GM18951 (cell line): ENCODE measurements around the gene SYNDIG1.

Experiments
- POLR2A ChIP-seq: IDR thresholded peaks from 4 replicates; pipeline ENCODE4 v1.6.1; 2011; ENCODE audit warnings: mild to moderate bottlenecking; ENCODE audit not compliant: insufficient read length, insufficient read depth; ENCODE audit errors: extremely low read depth
- in situ Hi-C: fragments of 300-500 bp; cut with MboI; formaldehyde crosslinking; loops from one replicate; pipeline ENCODE4 v1.12.0; 2022; ENCODE audit warnings: low sequenced_read_pairs, mixed read lengths, inconsistent platforms; ENCODE audit not compliant: unreplicated experiment

Gene SYNDIG1

DNA sequence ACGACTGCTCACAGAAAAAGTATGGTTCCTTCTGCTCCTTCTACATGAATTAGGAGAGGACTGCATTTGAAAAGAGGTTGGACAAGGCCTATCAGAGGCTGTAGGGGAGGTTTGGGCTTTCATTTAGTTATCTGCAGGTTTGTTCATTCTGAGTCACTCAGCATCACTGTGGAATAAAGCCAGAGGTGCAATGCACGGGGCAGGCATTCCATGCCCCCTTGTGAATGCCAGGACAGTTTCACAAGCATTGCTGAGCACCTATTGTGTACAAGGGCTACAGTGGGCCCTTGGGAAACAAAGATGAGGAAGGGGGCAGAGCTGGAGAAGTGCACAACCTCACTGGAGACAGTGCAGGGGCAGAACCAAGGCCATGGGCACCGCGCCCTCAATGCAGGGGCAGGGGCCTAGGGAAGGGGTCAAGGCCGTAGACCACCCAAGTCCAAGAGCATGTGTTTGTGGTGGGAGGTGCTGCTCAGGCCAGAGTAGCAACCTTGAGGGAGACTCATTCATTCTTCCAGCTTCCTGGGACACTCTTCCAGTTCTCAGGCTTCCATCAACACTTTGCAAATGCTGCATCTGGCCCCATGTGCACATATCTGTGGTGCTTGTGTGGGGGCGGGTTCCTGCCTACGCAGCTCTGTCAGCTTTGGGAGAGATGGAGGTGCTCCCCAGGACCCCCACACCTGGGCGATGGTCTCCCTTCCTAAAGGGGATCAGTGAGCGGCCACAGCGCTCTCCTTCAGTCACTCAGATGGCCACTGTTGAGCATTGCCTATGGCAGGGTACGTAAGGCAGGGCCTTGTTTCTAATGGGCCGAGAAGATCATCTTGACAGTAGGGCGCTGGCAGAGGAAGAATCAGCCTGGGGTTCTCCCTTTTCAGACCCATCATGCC is 204.5 kb downstream of the SYNDIG1 start:
- no peak for TF ChIP-seq POLR2A
- in situ Hi-C loops = no loop called here

DNA sequence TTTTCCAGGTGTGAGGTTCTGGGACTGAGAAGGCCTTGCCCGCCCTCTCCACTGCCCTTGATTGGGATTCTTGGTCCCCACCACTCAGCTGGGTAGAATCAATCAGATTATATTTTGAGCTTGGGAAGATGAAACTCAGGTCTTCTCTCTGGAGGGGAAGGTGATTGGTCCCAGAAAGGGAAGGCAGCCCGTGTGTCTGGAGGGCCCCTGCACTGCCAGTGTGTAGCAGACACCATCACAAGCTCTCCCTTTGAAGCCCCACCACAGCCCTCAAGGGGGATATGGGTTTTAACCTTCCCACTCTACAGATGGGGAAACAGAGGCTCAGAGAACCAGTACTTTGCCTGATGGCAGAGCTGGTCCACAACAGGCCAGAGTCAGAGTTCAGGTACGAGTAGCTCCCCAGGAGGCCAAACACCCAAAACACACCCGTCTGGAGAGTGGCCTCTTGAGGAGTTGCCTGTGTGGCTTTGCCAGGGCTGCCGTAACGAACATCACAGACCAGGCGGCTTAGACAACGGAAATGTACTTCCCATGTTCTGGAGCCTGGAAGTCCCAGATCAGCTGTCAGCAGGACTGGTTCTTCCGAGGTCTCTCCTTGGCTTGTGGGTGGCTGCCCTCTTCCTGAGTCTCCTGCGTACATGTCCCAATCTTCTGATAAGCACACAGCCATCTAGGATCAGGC is 205.6 kb downstream of the SYNDIG1 start:
- in situ Hi-C loops = no loop called here
- no peak for TF ChIP-seq POLR2A

DNA sequence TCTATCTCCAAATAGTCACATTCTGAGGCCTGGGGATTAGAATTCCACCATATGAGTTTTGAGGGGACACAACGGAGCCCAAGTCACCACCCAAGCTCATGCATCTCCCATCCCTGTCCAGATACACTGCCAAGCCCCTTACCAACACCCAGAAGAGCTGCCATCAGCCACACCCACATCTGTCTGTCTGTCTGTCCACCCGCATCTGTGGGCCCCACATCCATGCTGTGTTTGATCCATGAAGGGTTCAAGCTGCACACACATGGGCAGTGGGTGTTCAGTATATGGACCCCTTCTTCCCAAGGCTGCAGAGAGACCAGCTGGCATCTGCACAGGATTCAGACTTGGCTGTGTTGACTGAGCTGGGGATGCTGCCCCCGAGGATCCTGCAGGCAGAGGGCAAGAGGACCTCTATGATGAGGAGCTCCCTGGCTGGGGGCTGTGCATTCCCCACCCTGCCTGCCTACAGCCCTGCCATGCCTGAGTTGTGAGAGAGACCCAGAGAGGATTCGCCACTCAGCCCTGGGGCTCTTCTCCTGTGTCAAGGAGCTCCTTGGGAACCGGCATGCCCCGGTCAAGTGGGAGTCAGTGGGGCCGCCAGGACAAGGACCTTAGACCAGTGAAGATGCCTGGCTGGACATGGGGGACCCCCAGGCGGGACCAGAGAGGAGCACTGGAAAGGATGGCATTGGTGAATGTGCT is 206.4 kb downstream of the SYNDIG1 start:
- in situ Hi-C loops = no loop called here

DNA sequence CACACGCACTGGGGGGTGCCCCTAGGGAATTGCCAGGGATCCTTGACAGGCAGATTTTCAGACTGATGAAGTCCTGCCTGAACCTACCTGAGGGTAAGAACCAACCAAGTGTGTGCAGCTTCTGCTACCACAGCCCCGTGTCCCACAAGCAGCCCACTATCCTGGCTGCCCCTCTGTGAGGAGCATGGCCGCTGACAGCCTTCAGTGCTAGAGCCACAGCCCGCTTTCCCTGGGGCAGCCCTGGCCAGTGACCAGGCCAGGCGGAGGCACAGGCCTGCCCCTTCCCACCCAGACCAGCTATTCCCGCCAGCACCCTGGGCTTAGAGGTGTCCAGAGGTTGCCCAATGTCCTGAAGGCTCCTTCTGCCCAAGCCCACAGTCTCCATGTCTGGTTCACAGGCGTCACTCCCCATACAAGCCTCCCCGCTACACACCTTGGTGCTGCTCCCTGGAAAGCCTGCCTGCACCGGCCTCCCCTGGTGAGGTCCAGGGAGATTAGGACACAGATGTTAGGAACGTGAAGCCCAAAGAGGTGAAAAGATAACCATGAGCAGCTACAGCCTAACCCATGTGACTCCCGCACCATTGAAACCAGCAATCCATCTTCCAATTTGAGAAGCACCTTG is 207.0 kb downstream of the SYNDIG1 start:
- no peak for TF ChIP-seq POLR2A
- in situ Hi-C loops = no loop called here

More for the DNA sequence above, 206.4 kb downstream of the SYNDIG1 start:
- no peak for TF ChIP-seq POLR2A

- in situ Hi-C loops = no loop called here
- TF ChIP-seq POLR2A = no peak
These were observed 207.5 kb downstream of the SYNDIG1 start for GRCh38 chr20:24676978-24677370.

- in situ Hi-C loops = no loop called here
- no peak for TF ChIP-seq POLR2A
These were observed 208.3 kb downstream of the SYNDIG1 start for GRCh38 chr20:24677626-24678315.

DNA sequence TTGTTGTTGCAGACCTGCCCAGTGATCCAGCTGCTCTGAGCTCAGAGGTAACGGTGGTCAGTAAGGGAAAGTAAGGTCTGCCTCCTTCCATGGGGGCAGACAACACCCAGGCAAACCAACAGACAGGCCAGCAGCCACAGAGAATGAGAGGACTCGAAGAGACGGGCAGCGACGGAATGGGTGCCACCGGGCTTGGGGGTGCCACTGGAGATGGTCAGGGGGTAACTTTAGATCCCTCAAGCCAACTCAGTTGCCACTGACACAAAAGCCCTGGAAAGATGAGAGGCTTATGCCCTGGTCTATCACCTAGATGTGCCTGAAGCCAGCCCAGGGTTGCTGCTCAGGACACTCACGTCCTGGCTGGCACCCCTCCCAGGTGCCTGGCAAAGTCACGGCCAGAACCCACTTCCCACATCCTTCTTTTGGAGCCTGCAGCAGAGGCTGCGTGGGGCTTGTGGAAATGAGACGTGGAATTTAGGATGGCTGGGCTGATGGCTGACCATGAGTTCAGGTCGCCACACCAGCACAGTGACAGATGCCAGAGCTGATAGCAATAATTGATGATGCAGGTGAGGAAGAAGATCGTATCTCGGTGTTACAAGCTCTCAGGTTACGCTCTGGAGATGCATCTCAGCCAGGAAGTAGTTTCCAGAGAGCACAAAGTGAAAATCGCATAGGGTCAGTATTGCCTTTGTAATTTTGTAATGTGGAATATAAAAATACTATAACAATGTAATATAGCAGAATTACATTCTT is 209.1 kb downstream of the SYNDIG1 start:
- in situ Hi-C loops = no loop called here
- no peak for TF ChIP-seq POLR2A

GRCh38 chr20:24679448-24680047 is 210.1 kb downstream of the SYNDIG1 start:
- no peak for TF ChIP-seq POLR2A

GRCh38 chr20:24681634-24682495 is 212.4 kb downstream of the SYNDIG1 start:
- no peak for TF ChIP-seq POLR2A
- in situ Hi-C loops = no loop called here

More at GRCh38 chr20:24679448-24680047, 210.1 kb downstream of the SYNDIG1 start:
- in situ Hi-C loops = no loop called here

GRCh38 chr20:24682496-24682985 is 213.1 kb downstream of the SYNDIG1 start:
- no peak for TF ChIP-seq POLR2A
- in situ Hi-C loops = no loop called here
